Hepatocyte (in vitro differentiated cells): Measurements from ENCODE around the gene CHST11.

Source experiments
- EZH2 ChIP-seq: fragments of 200-600 bp; sonication (generic); IDR thresholded peaks from 2 replicates; pipeline ENCODE4 v1.6.1; 2016; ENCODE audit warnings: antibody characterized with exemption, mild to moderate bottlenecking, borderline replicate concordance
- EZH2phosphoT487 ChIP-seq: fragments of 200-600 bp; sonication (generic); IDR thresholded peaks from one replicate; pipeline ENCODE4 v1.6.1; 2018; ENCODE audit warnings: antibody characterized with exemption, mild to moderate bottlenecking, low read depth, moderate library complexity; ENCODE audit not compliant: unreplicated experiment, severe bottlenecking
- TF ChIP-seq, protein P1 (sequence below): fragments of 200-600 bp; sonication (generic); IDR thresholded peaks from 2 replicates; pipeline ENCODE4 v1.5.1; 2016; ENCODE audit warnings: antibody characterized with exemption, mild to moderate bottlenecking; ENCODE audit not compliant: poor library complexity

GRCh38 chr12:104410786-104411185 lies 46.0 kb upstream of the CHST11 start:
- TF ChIP-seq, protein P1, sequence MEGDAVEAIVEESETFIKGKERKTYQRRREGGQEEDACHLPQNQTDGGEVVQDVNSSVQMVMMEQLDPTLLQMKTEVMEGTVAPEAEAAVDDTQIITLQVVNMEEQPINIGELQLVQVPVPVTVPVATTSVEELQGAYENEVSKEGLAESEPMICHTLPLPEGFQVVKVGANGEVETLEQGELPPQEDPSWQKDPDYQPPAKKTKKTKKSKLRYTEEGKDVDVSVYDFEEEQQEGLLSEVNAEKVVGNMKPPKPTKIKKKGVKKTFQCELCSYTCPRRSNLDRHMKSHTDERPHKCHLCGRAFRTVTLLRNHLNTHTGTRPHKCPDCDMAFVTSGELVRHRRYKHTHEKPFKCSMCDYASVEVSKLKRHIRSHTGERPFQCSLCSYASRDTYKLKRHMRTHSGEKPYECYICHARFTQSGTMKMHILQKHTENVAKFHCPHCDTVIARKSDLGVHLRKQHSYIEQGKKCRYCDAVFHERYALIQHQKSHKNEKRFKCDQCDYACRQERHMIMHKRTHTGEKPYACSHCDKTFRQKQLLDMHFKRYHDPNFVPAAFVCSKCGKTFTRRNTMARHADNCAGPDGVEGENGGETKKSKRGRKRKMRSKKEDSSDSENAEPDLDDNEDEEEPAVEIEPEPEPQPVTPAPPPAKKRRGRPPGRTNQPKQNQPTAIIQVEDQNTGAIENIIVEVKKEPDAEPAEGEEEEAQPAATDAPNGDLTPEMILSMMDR = no peak
- TF ChIP-seq EZH2phosphoT487 (no peak), EZH2 (no peak)
